ENCODE measurements around the gene VPS37C.

The VPS37C gene

GRCh38 chr11:61131586-61131985 lies 29.6 kb downstream of the VPS37C start:
- no peak for DNase-seq

DNA sequence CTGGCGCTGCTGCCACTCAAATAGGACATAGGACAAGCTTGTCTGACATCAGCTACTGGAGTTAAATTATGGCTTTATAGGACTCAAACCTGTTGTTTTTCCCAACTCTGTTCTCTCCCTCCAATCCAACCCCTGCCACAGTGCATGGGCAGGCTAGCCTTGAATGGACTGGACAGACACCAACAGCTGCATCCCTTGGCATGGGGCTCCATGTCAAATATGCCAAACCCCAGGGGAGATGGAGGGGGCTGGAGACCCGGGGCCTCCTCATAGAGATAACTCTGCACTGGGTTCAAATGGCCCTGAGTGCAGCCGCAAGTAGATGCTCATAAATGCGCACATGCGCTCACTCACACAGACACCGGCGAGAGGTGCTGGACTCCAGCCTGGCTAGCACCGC lies 30.0 kb downstream of the VPS37C start:
- DNase-seq, result no peak

- DNase-seq, result peak; percentile 91
Measured at GRCh38 chr11:61129639-61130523, 31.3 kb downstream of the VPS37C start.

GRCh38 chr11:61128947-61129638 lies 32.1 kb downstream of the VPS37C start:
- DNase-seq, result no peak

- DNase-seq, result no peak
Measured at GRCh38 chr11:61127991-61128390, 33.2 kb downstream of the VPS37C start.

- no peak for DNase-seq
Measured at GRCh38 chr11:61126256-61126655, 35.0 kb downstream of the VPS37C start.

DNA sequence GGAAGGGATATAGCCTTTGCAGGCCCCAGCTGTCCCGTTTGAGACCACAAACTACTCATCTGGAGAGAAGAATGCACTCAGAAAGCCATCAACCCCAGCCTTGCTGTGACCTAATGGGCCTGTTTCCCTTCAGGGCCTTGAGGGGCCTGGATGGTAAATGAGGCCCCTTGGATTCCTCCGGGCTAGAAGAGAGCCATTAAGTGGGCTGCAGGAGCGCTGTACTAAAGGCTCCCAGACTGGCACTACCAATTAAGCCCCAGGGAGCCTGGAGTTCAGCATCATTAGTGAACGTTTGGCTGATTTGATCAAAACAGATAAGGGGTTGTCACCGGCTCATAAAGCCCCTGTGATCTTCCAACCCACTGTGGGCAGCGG lies 35.9 kb downstream of the VPS37C start:
- no peak for DNase-seq

- DNase-seq, result no peak
Measured at GRCh38 chr11:61124574-61125309, 36.5 kb downstream of the VPS37C start.

DNA sequence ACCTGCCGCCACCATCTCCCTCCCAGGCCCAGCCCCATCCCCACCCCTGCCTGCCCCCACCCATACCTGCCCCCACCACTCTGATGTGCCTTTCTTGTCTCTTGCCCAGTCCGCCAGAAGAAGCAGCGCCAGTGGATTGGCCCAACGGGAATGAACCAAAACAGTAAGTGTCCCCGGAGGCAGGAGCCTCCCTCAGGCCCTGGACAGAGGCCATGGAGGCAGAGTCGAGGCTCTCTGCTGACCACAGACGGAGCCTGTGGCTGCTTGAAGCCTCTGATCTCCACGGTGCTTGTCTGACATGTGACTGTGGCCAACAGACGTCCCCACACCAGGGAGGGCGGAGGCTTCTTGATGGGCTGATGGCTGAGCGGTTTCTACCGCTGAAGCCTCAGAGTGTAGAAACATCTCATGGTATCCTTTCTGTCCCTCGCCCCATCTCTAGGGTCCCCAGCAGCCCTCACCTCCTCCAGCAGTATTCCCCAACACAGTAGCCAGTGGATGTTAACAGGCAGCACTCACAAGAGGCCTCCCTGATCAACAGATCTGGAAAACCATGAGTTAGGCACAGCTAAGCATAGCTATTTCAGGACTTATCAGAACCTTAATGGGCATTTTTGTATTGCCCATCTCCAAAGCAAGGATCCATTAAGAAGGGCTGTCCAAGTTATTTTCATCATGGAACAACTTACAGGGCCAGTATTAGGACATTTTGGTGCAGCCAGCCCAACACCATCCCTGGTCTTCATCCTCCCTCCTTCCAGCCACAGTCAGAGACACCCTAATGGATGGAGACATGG lies 37.3 kb downstream of the VPS37C start:
- no peak for DNase-seq

DNA sequence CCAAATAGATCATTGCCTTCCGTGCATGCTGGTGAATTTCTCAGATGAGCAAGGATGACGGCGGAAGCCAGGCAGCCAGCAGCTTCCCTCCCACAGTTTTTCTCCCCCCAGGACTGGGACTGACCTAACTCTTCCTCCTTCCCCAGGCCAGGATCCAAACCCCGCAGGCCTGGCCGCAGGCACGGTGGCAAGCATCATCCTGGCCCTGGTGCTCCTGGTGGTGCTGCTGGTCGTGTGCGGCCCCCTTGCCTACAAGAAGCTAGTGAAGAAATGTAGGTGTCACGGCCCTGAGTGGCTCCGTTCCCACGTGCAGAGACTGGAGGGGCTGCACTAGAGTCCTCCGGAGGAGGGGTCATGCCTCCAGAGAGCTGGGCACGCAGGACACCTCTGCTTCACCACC lies 38.5 kb downstream of the VPS37C start:
- DNase-seq, result no peak

DNA sequence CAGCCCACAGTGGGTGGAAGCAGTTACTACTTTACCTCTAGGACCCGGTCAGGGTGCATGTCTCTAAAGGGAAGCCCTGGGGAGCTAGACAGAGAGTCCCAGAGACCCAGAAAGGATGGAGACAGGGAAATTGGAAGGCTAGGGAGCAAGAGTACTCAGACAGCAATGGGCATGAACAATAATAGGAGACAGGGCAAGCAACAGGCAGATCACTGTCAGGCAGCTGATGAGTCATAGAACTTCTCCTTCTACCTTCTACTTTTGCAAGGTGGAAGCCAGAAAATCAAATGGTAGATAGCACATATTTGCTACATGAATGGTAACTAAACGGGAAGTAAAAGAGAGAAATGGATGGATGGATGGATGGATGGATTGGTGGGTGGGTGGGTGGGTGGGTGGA lies 39.3 kb downstream of the VPS37C start:
- no peak for DNase-seq

DNA sequence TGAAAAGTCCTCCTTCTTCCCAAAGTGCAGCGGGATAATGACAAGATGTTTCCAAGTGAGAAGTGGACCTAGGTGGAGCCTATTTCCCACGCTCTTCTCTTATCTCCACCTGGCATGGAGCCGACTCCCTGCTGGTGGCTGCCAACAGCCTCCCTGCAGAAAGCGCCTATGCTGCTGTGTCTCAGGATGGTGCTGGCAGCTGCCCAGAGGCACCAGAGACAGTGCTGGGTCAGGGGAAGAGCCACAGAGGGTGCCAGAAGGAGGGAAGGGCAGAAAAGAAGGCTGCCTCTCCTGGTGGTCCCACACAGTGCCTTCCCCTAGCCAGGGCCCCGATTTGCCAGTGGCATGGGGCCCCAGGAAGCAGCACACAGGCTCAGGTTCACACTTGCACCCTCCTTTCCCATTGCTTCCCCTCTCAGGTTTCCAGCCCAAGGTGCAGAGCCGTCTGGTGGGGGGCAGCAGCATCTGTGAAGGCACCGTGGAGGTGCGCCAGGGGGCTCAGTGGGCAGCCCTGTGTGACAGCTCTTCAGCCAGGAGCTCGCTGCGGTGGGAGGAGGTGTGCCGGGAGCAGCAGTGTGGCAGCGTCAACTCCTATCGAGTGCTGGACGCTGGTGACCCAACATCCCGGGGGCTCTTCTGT lies 39.9 kb downstream of the VPS37C start:
- DNase-seq, result no peak

DNA sequence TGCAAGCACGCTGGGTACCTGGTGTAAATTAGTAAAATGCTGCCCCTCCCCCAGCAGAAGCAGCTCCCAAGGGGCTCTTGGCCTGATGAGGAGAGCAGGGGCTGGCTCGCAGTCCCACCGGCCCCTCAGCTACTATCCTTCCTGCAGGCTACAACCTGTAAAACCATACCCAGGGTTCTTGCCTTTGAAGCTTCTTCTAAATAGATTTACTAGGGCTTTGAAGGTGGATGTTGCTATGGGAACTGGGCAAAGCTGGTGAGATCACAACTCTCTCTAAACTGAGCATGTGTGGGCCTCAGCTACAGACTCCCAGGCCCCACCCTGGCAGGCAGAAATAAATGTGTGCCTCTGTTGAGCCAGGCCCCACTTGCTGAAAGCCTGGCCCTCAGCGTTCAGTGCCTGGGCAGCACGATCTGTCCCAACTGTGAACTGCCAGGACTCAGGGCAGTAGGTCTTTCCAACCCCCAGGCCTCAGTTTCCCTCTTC lies 40.5 kb downstream of the VPS37C start:
- DNase-seq, result peak; percentile 60

GRCh38 chr11:61120099-61120705 lies 41.0 kb downstream of the VPS37C start:
- no peak for DNase-seq

DNA sequence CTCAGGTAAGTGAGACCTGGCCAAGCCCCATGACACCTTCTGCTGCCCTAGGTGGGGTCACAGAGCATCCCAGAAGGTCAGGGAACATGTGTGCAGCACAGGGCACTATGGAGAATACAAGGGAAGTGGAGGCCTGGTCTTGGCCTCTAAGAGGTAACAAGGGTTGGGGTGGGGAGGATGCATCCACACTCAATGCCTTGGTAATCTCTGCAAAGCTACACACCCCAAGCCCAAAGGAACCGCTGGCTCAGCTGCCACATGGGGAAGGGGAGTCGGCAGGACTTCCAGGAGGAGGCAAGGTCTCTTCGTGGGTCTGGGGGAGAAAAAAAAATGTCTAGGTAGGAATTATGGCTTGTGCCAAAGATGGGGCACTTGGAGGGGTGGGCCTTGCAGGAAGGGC lies 41.7 kb downstream of the VPS37C start:
- DNase-seq, result no peak

GRCh38 chr11:61119055-61119454 lies 42.2 kb downstream of the VPS37C start:
- DNase-seq, result no peak

- DNase-seq, result no peak
Measured at GRCh38 chr11:61118406-61118805, 42.8 kb downstream of the VPS37C start.

- no peak for DNase-seq
Measured at GRCh38 chr11:61118004-61118403, 43.2 kb downstream of the VPS37C start.

- DNase-seq, result no peak
Measured at GRCh38 chr11:61117168-61117520, 44.1 kb downstream of the VPS37C start.

- no peak for DNase-seq
Measured at GRCh38 chr11:61116426-61117167, 44.6 kb downstream of the VPS37C start.
